GM12892 (cell line): ENCODE data around the gene SOCS3. TPM values are rescaled to one million over a fixed set of nuclear protein-coding genes. Genes with fewer than 3 reads are reported as not detected.

ENCODE experiments used
- DNase-seq: peaks from one replicate; pipeline ENCODE4 v3.0.0; 2011; ENCODE audit not compliant: insufficient read length
- FAIRE-seq: peaks from 2 replicates; lab custom pipeline; 2011; peaks lifted over from hg19 to GRCh38; lab: Jason Lieb, UNC
- POLR2A ChIP-seq: IDR thresholded peaks from 2 replicates; pipeline ENCODE4 v1.6.1; 2011; ENCODE audit warnings: low read depth, low read length, control low read depth
- POLR2AphosphoS5 ChIP-seq: IDR thresholded peaks from 2 replicates; pipeline ENCODE4 v1.6.1; 2011; ENCODE audit warnings: low read depth, low read length, control low read depth
- TAF1 ChIP-seq: IDR thresholded peaks from 2 replicates; pipeline ENCODE4 v1.6.1; 2011; ENCODE audit warnings: low read depth, mild to moderate bottlenecking, control low read depth, low read length, borderline replicate concordance
- polyA plus RNA-seq: library from polyadenylated mRNA; unstranded; fragments of >200 nt; gene quantifications from one replicate; pipeline ENCODE4 v1.2.1, GENCODE V29; 2012; ENCODE audit warnings: missing spikeins, inconsistent platforms; ENCODE audit not compliant: missing spikeins

SOCS3 gene
- 2.3 TPM for polyA plus RNA-seq

GRCh38 chr17:78359997-78360370, at the start of gene SOCS3:
SOCS3 (minus strand) TSS chr17:78360077; CDS start chr17:78359095, 982 bp downstream.
- TF ChIP-seq POLR2A (peak; percentile 21; the same call in 1 of the 2 replicates), TAF1 (no peak)
- FAIRE-seq (peak; percentile 71), DNase-seq (peak; percentile 78)

GRCh38 chr17:78409191-78409928, 49.5 kb upstream of the SOCS3 start:
- no peak for TF ChIP-seq POLR2AphosphoS5
- TF ChIP-seq POLR2A: no peak
- TF ChIP-seq TAF1: no peak
- no peak for FAIRE-seq
- no peak for DNase-seq

GRCh38 chr17:78408476-78409050, 48.7 kb upstream of the SOCS3 start:
- DNase-seq (no peak), FAIRE-seq (no peak)
- TF ChIP-seq POLR2A (no peak), POLR2AphosphoS5 (no peak), TAF1 (no peak)

- TF ChIP-seq TAF1 (no peak), POLR2AphosphoS5 (no peak), POLR2A (no peak)
- FAIRE-seq (no peak), DNase-seq (no peak)
Measured at GRCh38 chr17:78407387-78408000, 47.6 kb upstream of the SOCS3 start.

GRCh38 chr17:78406920-78407319, 47.0 kb upstream of the SOCS3 start:
- DNase-seq (no peak), FAIRE-seq (no peak)
- TF ChIP-seq POLR2A (no peak), POLR2AphosphoS5 (no peak), TAF1 (no peak)

- no peak for TF ChIP-seq POLR2A
- TF ChIP-seq POLR2AphosphoS5: no peak
- TF ChIP-seq TAF1: no peak
- FAIRE-seq (no peak), DNase-seq (no peak)
Measured at GRCh38 chr17:78406396-78406795, 46.5 kb upstream of the SOCS3 start.

- no peak for TF ChIP-seq TAF1
- no peak for TF ChIP-seq POLR2A
- TF ChIP-seq POLR2AphosphoS5: no peak
- FAIRE-seq (no peak), DNase-seq (no peak)
Measured at GRCh38 chr17:78403822-78404221, 43.9 kb upstream of the SOCS3 start.

- FAIRE-seq (no peak), DNase-seq (no peak)
- TF ChIP-seq TAF1: no peak
- TF ChIP-seq POLR2AphosphoS5: no peak
- TF ChIP-seq POLR2A: no peak
Measured at GRCh38 chr17:78401891-78402290, 42.0 kb upstream of the SOCS3 start.

GRCh38 chr17:78401246-78401645, 41.4 kb upstream of the SOCS3 start:
- FAIRE-seq (no peak), DNase-seq (no peak)
- TF ChIP-seq TAF1 (no peak), POLR2AphosphoS5 (no peak), POLR2A (no peak)

GRCh38 chr17:78400581-78401240, 40.8 kb upstream of the SOCS3 start:
- DNase-seq (no peak), FAIRE-seq (no peak)
- TF ChIP-seq POLR2A: no peak
- TF ChIP-seq TAF1: no peak
- TF ChIP-seq POLR2AphosphoS5: no peak

- TF ChIP-seq POLR2AphosphoS5 (no peak), TAF1 (no peak), POLR2A (no peak)
- FAIRE-seq: no peak
Measured at GRCh38 chr17:78399693-78400144, 39.8 kb upstream of the SOCS3 start.

GRCh38 chr17:78399028-78399692, 39.3 kb upstream of the SOCS3 start:
- no peak for FAIRE-seq
- TF ChIP-seq POLR2AphosphoS5: no peak
- TF ChIP-seq POLR2A: 0 out of 2 replicates have a peak, but pooled peaks have one; percentile 16
- no peak for TF ChIP-seq TAF1
- DNase-seq: no peak

More at GRCh38 chr17:78399693-78400144, 39.8 kb upstream of the SOCS3 start:
- no peak for DNase-seq
